Calu3 (cell line): ENCODE data around the gene STK39. TPM values are rescaled to one million over a fixed set of nuclear protein-coding genes. Genes with fewer than 3 reads are reported as not detected.

ENCODE experiments used
- BruUV-seq: library from RNA; stranded (reverse); fragments of 400-500 nt; replicated peaks from 2 replicates; lab custom pipeline; 2021; lab: Mats Ljungman, UMichigan
- CTCF ChIA-PET: fragments of 300-600 bp; sonication (Branson Sonifier 250); formaldehyde crosslinking; loops from one replicate; lab custom pipeline; 2022; ENCODE audit warnings: antibody characterized with exemption; lab: Charles Lee
- DNase-seq: peaks from one replicate; pipeline ENCODE4 v3.0.0; 2022
- H3K27ac Mint-ChIP-seq: one replicate; pipeline ENCODE4 v1.8.0; 2022; ENCODE audit warnings: mixed read lengths; ENCODE audit not compliant: unreplicated experiment
- H3K27me3 Mint-ChIP-seq: one replicate; pipeline ENCODE4 v1.8.0; 2022; ENCODE audit warnings: mixed read lengths; ENCODE audit not compliant: unreplicated experiment
- H3K36me3 Mint-ChIP-seq: one replicate; pipeline ENCODE4 v1.8.0; 2022; ENCODE audit warnings: mild to moderate bottlenecking, moderate library complexity, mixed read lengths; ENCODE audit not compliant: insufficient read depth, unreplicated experiment
- H3K4me1 Mint-ChIP-seq: one replicate; pipeline ENCODE4 v1.8.0; 2022; ENCODE audit warnings: mild to moderate bottlenecking, low read depth, mixed read lengths; ENCODE audit not compliant: unreplicated experiment
- H3K4me3 Mint-ChIP-seq: one replicate; pipeline ENCODE4 v1.8.0; 2022; ENCODE audit warnings: mild to moderate bottlenecking, low read depth, moderate library complexity, mixed read lengths; ENCODE audit not compliant: unreplicated experiment
- H3K9me3 Mint-ChIP-seq: one replicate; pipeline ENCODE4 v1.8.0; 2022; ENCODE audit warnings: low read depth, mixed read lengths; ENCODE audit not compliant: unreplicated experiment
- intact Hi-C: fragments of 100-400 bp; cut with micrococcal nuclease; formaldehyde crosslinking; loops from one replicate; pipeline ENCODE4 v1.10.0; 2022; ENCODE audit not compliant: unreplicated experiment
- total RNA-seq: library from RNA; stranded (reverse); gene quantifications from 2 replicates; pipeline ENCODE4 v1.2.3, GENCODE V29; 2022
- TF ChIP-seq, protein P1 (sequence below): fragments of 200-600 bp; IDR thresholded peaks from one replicate; pipeline ENCODE4 v1.8.0; 2022; ENCODE audit warnings: antibody characterized with exemption; ENCODE audit not compliant: unreplicated experiment

The STK39 gene
- total RNA-seq, 1 experiment from 2014 or later, result 110 TPM

DNA sequence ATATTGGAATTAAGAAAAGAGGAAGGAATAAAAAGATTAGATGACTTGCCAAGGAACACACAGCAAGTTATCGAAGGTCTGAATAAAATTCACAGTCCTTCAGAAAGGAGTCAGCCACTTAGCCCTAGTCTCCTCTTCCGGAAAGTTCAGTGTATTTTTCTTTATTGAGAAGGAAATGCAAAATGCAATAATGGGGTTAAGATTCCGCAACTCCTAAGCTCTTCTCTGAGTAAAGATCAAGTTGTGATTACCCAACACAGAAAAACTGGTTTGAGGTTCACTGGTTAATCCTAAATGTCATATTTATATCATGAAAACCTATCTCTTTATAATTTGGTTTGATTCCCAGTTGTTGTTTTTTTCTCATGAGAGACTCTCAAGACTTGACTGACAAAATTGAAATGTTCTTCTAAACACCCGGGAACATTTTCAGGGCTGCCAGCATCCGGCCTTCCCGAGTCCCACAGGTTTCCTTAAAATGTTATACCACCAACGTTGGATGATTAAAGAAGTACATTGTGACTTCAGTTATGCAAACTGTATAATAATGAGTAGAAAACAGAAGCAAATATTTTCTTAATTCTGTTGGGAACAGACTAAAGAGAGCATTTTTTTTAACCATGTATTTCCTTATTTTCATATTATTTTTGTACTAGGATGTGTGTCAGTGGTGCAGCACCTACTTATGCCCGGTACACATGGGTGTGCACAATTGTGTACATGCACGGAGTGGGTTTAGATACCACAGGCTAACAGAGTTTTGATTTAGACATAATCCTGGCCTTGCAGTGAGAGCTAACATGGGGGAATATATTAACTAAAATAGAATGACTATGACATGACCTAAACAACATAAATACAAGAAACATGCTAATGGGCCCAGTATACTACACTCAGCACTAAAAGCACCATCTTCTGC is 100.2 kb downstream of the STK39 start:
- intact Hi-C loops, result no loop called here
- BruUV-seq, result no TSS peak
- CTCF ChIA-PET, result no interaction called here
- H3K9me3 Mint-ChIP-seq, result no peaks in the 10 kb centered on the region
- peaks cover 25% of the 10 kb centered on the region for H3K36me3 Mint-ChIP-seq
- no peak overlapping the region for H3K27ac Mint-ChIP-seq
- H3K4me3 Mint-ChIP-seq, result no peak overlapping the region
- DNase-seq, result no peak
- peaks cover 9% of the 10 kb centered on the region for H3K4me1 Mint-ChIP-seq
- no peaks in the 10 kb centered on the region for H3K27me3 Mint-ChIP-seq
- TF ChIP-seq, protein P1, sequence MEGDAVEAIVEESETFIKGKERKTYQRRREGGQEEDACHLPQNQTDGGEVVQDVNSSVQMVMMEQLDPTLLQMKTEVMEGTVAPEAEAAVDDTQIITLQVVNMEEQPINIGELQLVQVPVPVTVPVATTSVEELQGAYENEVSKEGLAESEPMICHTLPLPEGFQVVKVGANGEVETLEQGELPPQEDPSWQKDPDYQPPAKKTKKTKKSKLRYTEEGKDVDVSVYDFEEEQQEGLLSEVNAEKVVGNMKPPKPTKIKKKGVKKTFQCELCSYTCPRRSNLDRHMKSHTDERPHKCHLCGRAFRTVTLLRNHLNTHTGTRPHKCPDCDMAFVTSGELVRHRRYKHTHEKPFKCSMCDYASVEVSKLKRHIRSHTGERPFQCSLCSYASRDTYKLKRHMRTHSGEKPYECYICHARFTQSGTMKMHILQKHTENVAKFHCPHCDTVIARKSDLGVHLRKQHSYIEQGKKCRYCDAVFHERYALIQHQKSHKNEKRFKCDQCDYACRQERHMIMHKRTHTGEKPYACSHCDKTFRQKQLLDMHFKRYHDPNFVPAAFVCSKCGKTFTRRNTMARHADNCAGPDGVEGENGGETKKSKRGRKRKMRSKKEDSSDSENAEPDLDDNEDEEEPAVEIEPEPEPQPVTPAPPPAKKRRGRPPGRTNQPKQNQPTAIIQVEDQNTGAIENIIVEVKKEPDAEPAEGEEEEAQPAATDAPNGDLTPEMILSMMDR, result no peak

DNA sequence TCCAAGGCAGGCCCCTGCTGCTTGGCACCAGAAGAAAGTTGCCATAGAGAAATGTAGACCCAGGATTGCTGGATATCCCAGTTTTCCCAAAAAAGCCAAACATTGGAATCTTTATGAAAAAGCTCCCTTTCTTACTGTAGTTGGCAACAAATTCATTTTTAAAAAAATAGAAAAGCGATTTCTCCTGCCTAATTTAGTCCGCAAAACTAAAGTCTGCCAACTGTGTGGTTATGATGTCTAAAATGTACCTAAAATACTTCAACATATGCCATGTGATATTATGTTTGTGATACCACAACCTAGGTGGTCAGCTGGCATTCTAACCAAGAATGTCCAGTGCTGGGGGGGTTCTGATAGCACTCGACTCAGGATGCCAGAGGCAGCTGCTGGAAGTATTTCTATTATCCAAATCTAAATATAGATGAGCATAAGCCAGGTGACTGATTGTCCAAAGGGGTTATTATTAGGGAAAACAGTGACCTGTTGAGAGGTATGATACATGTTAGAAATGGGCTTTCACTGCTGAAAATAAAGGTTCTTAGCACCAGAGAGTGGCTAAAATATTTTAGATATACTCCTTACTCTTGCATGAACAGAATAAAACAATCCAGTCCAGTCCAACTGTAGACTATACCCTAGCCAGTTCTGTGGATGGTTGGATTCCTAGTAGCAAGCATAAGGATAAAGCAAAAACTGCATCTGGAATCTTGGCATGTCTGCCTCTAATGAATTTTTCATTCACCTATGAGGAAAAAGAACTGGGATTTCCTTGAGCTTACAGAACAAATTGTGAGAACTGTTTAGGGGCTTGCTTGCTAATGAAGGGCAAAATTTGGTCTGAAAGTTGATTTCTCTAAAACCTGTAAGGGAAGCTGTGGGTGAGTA is 101.7 kb downstream of the STK39 start:
- H3K4me3 Mint-ChIP-seq, result no peak overlapping the region
- no peaks in the 10 kb centered on the region for H3K9me3 Mint-ChIP-seq
- intact Hi-C loops, result no loop called here
- TF ChIP-seq, protein P1, result no peak
- BruUV-seq, result no TSS peak
- peaks cover 14% of the 10 kb centered on the region for H3K36me3 Mint-ChIP-seq
- no peaks in the 10 kb centered on the region for H3K27me3 Mint-ChIP-seq
- H3K27ac Mint-ChIP-seq, result no peak overlapping the region
- peaks cover 9% of the 10 kb centered on the region for H3K4me1 Mint-ChIP-seq
- DNase-seq, result no peak
- CTCF ChIA-PET, result no interaction called here

DNA sequence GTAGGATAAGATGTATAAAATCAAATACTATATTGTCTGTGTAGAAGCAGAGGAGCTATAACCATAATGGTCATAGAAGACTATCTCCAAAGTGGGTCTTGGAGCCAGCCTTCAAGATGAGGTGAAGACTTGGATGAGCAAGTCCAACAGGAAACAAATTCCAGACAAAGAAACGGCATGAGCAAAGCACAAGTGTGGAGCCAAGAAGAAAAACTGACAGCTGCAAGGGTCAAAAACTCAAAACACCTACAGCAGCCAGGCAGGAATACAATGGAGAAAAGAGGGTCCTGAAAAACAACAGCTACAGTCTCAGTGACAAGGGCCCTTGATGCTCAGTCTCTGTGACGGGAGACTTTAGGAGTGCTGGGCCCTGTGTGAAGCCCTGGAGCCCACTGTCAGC is 102.4 kb downstream of the STK39 start:
- Mint-ChIP-seq H3K27me3 (no peaks in the 10 kb centered on the region), H3K4me1 (peaks cover 9% of the 10 kb centered on the region), H3K9me3 (no peaks in the 10 kb centered on the region), H3K4me3 (no peak overlapping the region), H3K36me3 (peaks cover 14% of the 10 kb centered on the region), H3K27ac (no peak overlapping the region)
- CTCF ChIA-PET, result no interaction called here
- no peak for DNase-seq
- TF ChIP-seq, protein P1, result no peak
- intact Hi-C loops, result no loop called here
- BruUV-seq, result no TSS peak

DNA sequence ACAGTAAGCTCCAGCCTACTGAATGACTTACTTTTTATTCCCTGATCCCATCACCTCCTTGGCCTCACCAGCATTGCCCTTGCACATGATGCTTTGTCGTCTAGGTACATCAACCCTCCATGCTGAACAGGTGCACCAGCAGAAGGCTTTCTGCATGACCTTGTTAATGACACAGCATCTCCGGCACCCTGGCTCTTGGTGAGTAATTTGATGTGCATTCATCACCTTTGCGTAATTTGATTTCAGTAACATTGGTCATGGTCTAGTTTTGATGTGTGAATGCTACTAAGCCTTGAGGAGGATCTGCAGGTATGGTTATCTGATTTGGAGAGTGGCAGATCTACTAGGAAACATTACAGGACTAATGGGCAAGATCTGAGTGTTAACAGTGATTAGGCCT is 103.6 kb downstream of the STK39 start:
- CTCF ChIA-PET, result no interaction called here

More for the DNA sequence above, 103.6 kb downstream of the STK39 start:
- no TSS peak for BruUV-seq
- no peak overlapping the region for H3K4me3 Mint-ChIP-seq
- no peak for DNase-seq
- intact Hi-C loops, result no loop called here
- H3K36me3 Mint-ChIP-seq, result peaks cover 24% of the 10 kb centered on the region
- H3K27me3 Mint-ChIP-seq, result no peaks in the 10 kb centered on the region
- TF ChIP-seq, protein P1, result no peak
- H3K27ac Mint-ChIP-seq, result no peak overlapping the region
- H3K9me3 Mint-ChIP-seq, result no peaks in the 10 kb centered on the region
- peaks cover 11% of the 10 kb centered on the region for H3K4me1 Mint-ChIP-seq
